GM19467 (cell line): ENCODE data around the gene CHRNA7.

Experiments used
- ATAC-seq: cut with Tn5 transposase; IDR thresholded peaks from one replicate; pipeline ENCODE4 v1.9.1; 2021; ENCODE audit warnings: mild to moderate bottlenecking, moderate library complexity; ENCODE audit not compliant: unreplicated experiment

Gene CHRNA7

GRCh38 chr15:32029862-32030781, at the start of gene CHRNA7:
CHRNA7 (plus strand) TSS chr15:32030515; CDS start chr15:32030595, 80 bp downstream.
- peak; percentile 42 for ATAC-seq

- no peak for ATAC-seq
Measured at GRCh38 chr15:31985607-31986006, 44.7 kb upstream of the CHRNA7 start.

GRCh38 chr15:31993062-31993461, 37.3 kb upstream of the CHRNA7 start:
- ATAC-seq = no peak

GRCh38 chr15:31997711-31998110, 32.6 kb upstream of the CHRNA7 start:
- ATAC-seq = no peak

GRCh38 chr15:32003558-32003957, 26.8 kb upstream of the CHRNA7 start:
- ATAC-seq = no peak

- no peak for ATAC-seq
Measured at GRCh38 chr15:32004249-32004648, 26.1 kb upstream of the CHRNA7 start.

GRCh38 chr15:32007355-32007960, 22.9 kb upstream of the CHRNA7 start:
- no peak for ATAC-seq

GRCh38 chr15:32014953-32015352, 15.4 kb upstream of the CHRNA7 start:
- no peak for ATAC-seq

- ATAC-seq = no peak
Measured at GRCh38 chr15:32020156-32020555, 10.2 kb upstream of the CHRNA7 start.

- no peak for ATAC-seq
Measured at GRCh38 chr15:32028921-32029320, 1.4 kb upstream of the CHRNA7 start.

GRCh38 chr15:32029409-32029861, 880 bp upstream of the CHRNA7 start:
- no peak for ATAC-seq

- ATAC-seq = no peak
Measured at GRCh38 chr15:32030795-32031194, 480 bp downstream of the CHRNA7 start.

GRCh38 chr15:32033186-32033890, 3.0 kb downstream of the CHRNA7 start:
- no peak for ATAC-seq

- no peak for ATAC-seq
Measured at GRCh38 chr15:32034106-32034505, 3.8 kb downstream of the CHRNA7 start.

- no peak for ATAC-seq
Measured at GRCh38 chr15:32035285-32035684, 5.0 kb downstream of the CHRNA7 start.

GRCh38 chr15:32036971-32037370, 6.7 kb downstream of the CHRNA7 start:
- ATAC-seq = no peak

GRCh38 chr15:32041294-32041693, 11.0 kb downstream of the CHRNA7 start:
- no peak for ATAC-seq

GRCh38 chr15:32042269-32042972, 12.1 kb downstream of the CHRNA7 start:
- ATAC-seq = no peak

- no peak for ATAC-seq
Measured at GRCh38 chr15:32053719-32054118, 23.4 kb downstream of the CHRNA7 start.

GRCh38 chr15:32057876-32058425, 27.6 kb downstream of the CHRNA7 start:
- ATAC-seq = no peak

- no peak for ATAC-seq
Measured at GRCh38 chr15:32060706-32061105, 30.4 kb downstream of the CHRNA7 start.
